ENCODE measurements around the gene ABCA6.

The ABCA6 gene

DNA sequence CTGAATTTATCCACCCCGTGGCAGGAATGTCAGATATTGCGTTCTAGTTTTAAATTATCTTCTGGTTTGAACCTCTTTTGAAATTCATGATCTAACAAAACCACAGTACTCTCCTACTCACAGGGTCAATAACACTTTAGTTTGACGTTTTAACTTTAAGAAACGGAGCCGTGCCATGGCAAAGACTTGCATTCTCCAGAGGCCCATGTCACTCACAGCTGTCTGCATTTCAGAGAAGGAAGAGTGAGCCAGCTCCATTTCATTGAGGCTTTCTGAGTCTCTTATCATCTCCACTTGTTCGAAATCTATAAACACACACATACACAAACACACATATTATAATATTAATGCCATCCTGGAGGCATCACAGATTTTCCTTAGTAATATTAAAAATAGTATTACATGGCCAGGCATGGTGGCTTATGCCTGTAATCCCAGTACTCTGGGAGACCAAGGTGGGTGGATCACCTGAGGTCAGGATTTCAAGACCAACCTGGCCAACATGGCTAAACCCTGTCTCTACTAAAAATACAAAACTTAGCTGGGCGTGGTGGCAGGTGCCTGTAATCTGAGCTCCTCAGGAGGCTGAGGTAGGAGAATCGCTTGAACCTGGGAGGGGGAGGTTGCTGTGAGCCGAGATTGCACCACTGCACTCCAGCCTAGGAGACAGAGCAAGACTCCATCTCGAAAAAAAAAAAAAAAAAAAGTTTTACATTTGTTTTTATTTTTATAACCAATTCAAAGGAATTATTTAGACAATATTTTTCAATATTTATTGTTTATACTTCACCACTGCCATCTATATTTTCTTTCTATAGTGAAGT lies 35.6 kb downstream of the ABCA6 start:
- TF ChIP-seq TAF1 (IDR thresholded peaks at IDR 0.05; ENCODE audit: borderline replicate concordance, insufficient read depth, low read length) = no peak
- TF ChIP-seq, protein P1, sequence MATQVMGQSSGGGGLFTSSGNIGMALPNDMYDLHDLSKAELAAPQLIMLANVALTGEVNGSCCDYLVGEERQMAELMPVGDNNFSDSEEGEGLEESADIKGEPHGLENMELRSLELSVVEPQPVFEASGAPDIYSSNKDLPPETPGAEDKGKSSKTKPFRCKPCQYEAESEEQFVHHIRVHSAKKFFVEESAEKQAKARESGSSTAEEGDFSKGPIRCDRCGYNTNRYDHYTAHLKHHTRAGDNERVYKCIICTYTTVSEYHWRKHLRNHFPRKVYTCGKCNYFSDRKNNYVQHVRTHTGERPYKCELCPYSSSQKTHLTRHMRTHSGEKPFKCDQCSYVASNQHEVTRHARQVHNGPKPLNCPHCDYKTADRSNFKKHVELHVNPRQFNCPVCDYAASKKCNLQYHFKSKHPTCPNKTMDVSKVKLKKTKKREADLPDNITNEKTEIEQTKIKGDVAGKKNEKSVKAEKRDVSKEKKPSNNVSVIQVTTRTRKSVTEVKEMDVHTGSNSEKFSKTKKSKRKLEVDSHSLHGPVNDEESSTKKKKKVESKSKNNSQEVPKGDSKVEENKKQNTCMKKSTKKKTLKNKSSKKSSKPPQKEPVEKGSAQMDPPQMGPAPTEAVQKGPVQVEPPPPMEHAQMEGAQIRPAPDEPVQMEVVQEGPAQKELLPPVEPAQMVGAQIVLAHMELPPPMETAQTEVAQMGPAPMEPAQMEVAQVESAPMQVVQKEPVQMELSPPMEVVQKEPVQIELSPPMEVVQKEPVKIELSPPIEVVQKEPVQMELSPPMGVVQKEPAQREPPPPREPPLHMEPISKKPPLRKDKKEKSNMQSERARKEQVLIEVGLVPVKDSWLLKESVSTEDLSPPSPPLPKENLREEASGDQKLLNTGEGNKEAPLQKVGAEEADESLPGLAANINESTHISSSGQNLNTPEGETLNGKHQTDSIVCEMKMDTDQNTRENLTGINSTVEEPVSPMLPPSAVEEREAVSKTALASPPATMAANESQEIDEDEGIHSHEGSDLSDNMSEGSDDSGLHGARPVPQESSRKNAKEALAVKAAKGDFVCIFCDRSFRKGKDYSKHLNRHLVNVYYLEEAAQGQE (IDR thresholded peaks at IDR 0.05; ENCODE audit: insufficient read depth in 1 of 2, low read depth in 2 of 2, low read length in 2 of 2) = no peak
- no peak for TF ChIP-seq SIN3A (IDR thresholded peaks at IDR 0.05; ENCODE audit: borderline replicate concordance, insufficient read depth, low read length)
- no peak for TF ChIP-seq FOXP2 (optimal IDR thresholded peaks at IDR 0.05; ENCODE audit: borderline replicate concordance, extremely low read depth, extremely low read length, insufficient read depth)
- TF ChIP-seq POLR2AphosphoS5 (IDR thresholded peaks at IDR 0.05; ENCODE audit: low read depth, low read length) = no peak

DNA sequence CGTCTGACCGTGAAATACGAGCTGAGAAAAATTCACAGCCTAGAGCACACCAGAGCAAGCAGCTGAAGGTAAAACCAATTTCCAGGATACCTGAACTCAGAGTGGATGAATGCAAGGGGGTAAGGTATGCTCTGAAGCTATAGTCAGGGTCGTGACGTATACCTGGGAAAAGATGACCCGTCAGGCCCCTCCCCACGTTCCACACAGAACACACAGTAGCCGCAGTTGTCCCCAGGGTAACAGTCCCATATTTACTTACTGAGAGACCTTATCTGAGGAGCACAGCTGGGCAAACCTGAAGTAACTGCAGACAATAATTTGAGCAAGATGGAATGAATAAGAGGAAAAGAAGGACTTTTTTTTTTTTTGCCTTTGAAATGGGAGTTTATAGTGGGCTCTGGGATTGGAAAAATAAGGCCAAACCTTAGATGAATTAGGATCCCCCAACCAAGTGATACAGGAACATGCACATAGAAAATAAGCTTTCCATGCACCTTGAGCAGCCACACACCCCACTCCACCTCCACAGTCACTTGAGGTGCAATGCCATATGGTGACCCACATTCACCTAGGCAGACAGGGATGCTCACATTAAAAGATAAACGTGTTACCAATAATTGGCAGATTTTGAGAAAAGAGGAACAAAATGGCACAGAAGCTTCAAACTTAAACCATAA lies 38.0 kb downstream of the ABCA6 start:
- TF ChIP-seq POLR2AphosphoS5 (IDR thresholded peaks at IDR 0.05; ENCODE audit: low read depth, low read length) (no peak), SIN3A (IDR thresholded peaks at IDR 0.05; ENCODE audit: borderline replicate concordance, insufficient read depth, low read length) (no peak), TAF1 (IDR thresholded peaks at IDR 0.05; ENCODE audit: borderline replicate concordance, insufficient read depth, low read length) (no peak), FOXP2 (optimal IDR thresholded peaks at IDR 0.05; ENCODE audit: borderline replicate concordance, extremely low read depth, extremely low read length, insufficient read depth) (no peak)
- TF ChIP-seq, protein P1 (IDR thresholded peaks at IDR 0.05; ENCODE audit: insufficient read depth in 1 of 2, low read depth in 2 of 2, low read length in 2 of 2) = no peak

DNA sequence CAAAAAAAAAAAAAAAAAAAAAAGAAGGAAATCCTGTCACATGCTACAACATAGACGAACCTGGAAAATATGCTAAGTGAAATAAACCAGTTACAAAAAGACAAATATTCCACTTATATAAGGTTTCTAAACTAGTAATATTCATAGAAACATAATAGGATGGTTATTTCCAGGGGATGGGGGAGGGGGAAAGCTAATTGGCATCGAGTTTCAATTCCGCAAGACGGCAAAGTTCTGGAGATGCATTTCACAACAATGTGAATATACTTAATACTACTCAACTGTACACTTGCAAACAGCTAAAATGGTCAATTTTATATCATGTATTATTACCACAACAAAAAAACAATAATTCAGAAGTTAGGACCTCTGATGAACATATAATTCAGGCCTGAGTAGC lies 43.1 kb downstream of the ABCA6 start:
- no peak for TF ChIP-seq POLR2AphosphoS5 (IDR thresholded peaks at IDR 0.05; ENCODE audit: low read depth, low read length)
- no peak for TF ChIP-seq FOXP2 (optimal IDR thresholded peaks at IDR 0.05; ENCODE audit: borderline replicate concordance, extremely low read depth, extremely low read length, insufficient read depth)
- no peak for TF ChIP-seq SIN3A (IDR thresholded peaks at IDR 0.05; ENCODE audit: borderline replicate concordance, insufficient read depth, low read length)
- TF ChIP-seq, protein P1 (IDR thresholded peaks at IDR 0.05; ENCODE audit: insufficient read depth in 1 of 2, low read depth in 2 of 2, low read length in 2 of 2) = no peak
- TF ChIP-seq TAF1 (IDR thresholded peaks at IDR 0.05; ENCODE audit: borderline replicate concordance, insufficient read depth, low read length) = no peak

DNA sequence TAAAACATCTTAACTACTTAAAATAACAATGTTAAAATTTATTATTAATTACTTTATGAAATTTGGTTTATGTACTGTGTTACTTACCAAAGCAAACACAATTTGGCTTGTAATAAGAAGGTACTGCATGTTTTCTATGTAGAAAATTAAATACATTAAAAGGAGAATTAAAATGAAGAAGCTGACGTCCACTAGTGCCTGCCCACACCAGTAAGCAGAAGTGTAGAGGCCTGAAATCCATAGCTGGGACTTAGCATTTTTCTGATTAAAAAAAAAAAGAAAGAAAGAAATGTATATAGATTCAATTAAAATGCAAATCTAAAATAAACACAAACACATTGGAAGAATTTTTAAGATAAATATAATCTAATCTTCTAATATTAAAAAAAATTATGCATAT lies 45.2 kb downstream of the ABCA6 start:
- TF ChIP-seq POLR2AphosphoS5 (IDR thresholded peaks at IDR 0.05; ENCODE audit: low read depth, low read length) (no peak), TAF1 (IDR thresholded peaks at IDR 0.05; ENCODE audit: borderline replicate concordance, insufficient read depth, low read length) (no peak), SIN3A (IDR thresholded peaks at IDR 0.05; ENCODE audit: borderline replicate concordance, insufficient read depth, low read length) (no peak), FOXP2 (optimal IDR thresholded peaks at IDR 0.05; ENCODE audit: borderline replicate concordance, extremely low read depth, extremely low read length, insufficient read depth) (no peak)
- TF ChIP-seq, protein P1 (IDR thresholded peaks at IDR 0.05; ENCODE audit: insufficient read depth in 1 of 2, low read depth in 2 of 2, low read length in 2 of 2) = no peak

All from PFSK-1 (cell line).